GM20000 (cell line): ENCODE measurements around the gene PTPN3.

ENCODE experiments used
- DNase-seq: peaks from one replicate; pipeline ENCODE4 v3.0.0; 2012; ENCODE audit warnings: low spot score
- TF ChIP-seq, protein P1 (sequence below): IDR thresholded peaks from 2 replicates; pipeline ENCODE4 v1.5.1; 2012; ENCODE audit warnings: mild to moderate bottlenecking, control low read depth; ENCODE audit errors: extremely low read depth, missing control alignments

PTPN3 gene

GRCh38 chr9:109499631-109500410 is 1.7 kb upstream of the PTPN3 start:
- TF ChIP-seq, protein P1, sequence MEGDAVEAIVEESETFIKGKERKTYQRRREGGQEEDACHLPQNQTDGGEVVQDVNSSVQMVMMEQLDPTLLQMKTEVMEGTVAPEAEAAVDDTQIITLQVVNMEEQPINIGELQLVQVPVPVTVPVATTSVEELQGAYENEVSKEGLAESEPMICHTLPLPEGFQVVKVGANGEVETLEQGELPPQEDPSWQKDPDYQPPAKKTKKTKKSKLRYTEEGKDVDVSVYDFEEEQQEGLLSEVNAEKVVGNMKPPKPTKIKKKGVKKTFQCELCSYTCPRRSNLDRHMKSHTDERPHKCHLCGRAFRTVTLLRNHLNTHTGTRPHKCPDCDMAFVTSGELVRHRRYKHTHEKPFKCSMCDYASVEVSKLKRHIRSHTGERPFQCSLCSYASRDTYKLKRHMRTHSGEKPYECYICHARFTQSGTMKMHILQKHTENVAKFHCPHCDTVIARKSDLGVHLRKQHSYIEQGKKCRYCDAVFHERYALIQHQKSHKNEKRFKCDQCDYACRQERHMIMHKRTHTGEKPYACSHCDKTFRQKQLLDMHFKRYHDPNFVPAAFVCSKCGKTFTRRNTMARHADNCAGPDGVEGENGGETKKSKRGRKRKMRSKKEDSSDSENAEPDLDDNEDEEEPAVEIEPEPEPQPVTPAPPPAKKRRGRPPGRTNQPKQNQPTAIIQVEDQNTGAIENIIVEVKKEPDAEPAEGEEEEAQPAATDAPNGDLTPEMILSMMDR: no peak
- DNase-seq: no peak

DNA sequence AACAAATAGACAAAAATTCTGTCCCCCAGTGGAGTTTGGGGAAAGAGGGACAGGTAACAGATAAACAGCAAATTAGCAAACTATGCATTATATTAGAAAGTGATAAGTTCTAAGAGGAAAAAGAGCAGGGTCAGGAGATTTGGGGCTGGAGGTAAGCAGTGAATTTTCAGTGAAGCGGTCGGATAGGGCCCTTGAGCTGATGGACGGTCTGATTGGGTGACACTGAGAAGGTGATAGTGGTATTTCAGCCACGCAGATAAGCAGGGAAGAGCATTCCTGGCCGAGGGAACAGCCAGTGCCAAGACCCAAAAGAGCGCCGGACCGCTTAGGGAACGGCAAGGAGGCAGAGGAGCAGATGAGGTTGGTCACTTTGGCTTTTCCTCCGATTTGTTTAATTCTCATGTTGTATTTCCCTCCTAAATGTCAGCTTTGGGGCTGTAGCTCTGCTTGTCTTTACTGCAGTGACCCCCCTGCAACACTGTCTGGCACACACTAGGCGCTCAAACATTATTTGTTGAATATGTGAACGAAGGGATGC is 1.1 kb upstream of the PTPN3 start:
- no peak for DNase-seq
- TF ChIP-seq, protein P1: no peak

GRCh38 chr9:109497226-109498153 is 617 bp downstream of the PTPN3 start:
- TF ChIP-seq, protein P1: no peak
- DNase-seq: no peak

- no peak for DNase-seq
- TF ChIP-seq, protein P1: no peak
Observed at GRCh38 chr9:109496841-109497225, 1.3 kb downstream of the PTPN3 start.

DNA sequence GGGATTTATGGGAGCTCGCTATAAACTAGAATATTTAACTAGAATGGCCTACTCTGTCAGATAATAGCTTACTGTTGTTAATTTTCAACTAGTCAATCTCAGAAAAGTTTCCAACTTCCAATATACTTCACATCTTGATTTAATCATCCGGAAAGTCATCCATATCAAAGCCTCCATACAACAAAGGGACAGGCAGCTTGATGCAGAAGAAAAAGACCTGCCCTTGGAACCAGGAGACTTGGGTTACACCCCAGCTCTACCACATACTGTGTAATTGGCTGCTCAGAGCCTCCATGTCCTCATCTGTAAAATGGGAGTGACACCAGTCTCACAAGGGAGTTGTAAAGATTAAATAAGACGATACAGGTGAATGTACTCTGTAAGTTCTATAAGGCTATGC is 1.9 kb downstream of the PTPN3 start:
- no peak for DNase-seq
- TF ChIP-seq, protein P1: no peak

GRCh38 chr9:109493648-109494047 is 4.5 kb downstream of the PTPN3 start:
- DNase-seq: no peak
- TF ChIP-seq, protein P1: no peak

DNA sequence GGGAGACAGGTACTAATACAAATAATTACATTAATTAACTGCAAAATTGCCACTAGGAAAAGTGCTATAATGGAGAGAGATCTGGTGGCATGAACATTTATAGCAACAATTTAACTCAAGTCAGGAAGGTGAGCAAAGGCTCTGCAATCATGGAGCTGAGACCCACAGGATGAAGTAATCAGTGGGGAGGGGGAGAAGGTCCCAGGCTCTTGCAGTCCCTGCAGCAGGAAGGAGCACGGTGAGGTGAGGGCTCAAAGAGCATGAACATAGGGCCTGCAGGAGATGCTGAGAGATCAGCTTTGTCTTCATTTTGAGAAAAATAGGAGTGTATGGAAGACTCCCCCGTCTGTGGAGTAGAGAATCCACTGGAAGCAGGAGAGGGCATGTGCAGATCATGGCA is 6.5 kb downstream of the PTPN3 start:
- TF ChIP-seq, protein P1: no peak
- DNase-seq: no peak
